SU-DHL-6 (cell line): Measurements from ENCODE around the gene CDKAL1.

ENCODE experiments used
- H2AFZ ChIP-seq: fragments of 200-600 bp; sonication (generic); 2 replicates; pipeline ENCODE4 v1.6.1; 2014; ENCODE audit warnings: low read depth, mild to moderate bottlenecking, moderate library complexity, mixed read lengths, antibody characterized with exemption, low read length; ENCODE audit not compliant: severe bottlenecking
- H3F3A ChIP-seq: fragments of 200-600 bp; shearing (Covaris generic); 2 replicates; pipeline ENCODE4 v1.6.0; 2016; ENCODE audit warnings: antibody characterized with exemption, mild to moderate bottlenecking; ENCODE audit not compliant: insufficient read depth
- H3K27ac ChIP-seq: fragments of 200-600 bp; sonication (generic); 2 replicates; pipeline ENCODE4 v1.5.1; 2016; ENCODE audit warnings: low read depth, mild to moderate bottlenecking, low read length, moderate library complexity, mixed read lengths
- H3K27me3 ChIP-seq: fragments of 200-600 bp; sonication (generic), shearing (Covaris generic); 2 replicates; pipeline ENCODE4 v1.6.0; 2014; ENCODE audit warnings: mild to moderate bottlenecking, low read length
- H3K36me3 ChIP-seq: fragments of 200-600 bp; sonication (generic); 2 replicates; pipeline ENCODE4 v1.6.1; 2014; ENCODE audit warnings: mild to moderate bottlenecking, low read length, mixed read lengths
- H3K4me2 ChIP-seq: fragments of 300-600, 200-600 bp; shearing (Covaris generic), sonication (generic); 2 replicates; pipeline ENCODE4 v1.6.0; 2014; ENCODE audit warnings: low read length, low read depth, mild to moderate bottlenecking; ENCODE audit not compliant: poor library complexity, severe bottlenecking
- H3K4me3 ChIP-seq: fragments of 200-600 bp; sonication (generic); 2 replicates; pipeline ENCODE4 v1.5.1; 2014; ENCODE audit warnings: antibody characterized with exemption, low read length, mild to moderate bottlenecking, mixed read lengths; ENCODE audit not compliant: insufficient read depth, poor library complexity, severe bottlenecking
- H3K79me2 ChIP-seq: fragments of 200-600 bp; sonication (generic); 2 replicates; pipeline ENCODE4 v1.6.1; 2014; ENCODE audit warnings: mild to moderate bottlenecking, low read length, moderate library complexity; ENCODE audit not compliant: insufficient read depth
- H3K9ac ChIP-seq: fragments of 200-600 bp; sonication (generic); 2 replicates; pipeline ENCODE4 v1.7.0; 2014; ENCODE audit warnings: mild to moderate bottlenecking, low read length
- H3K9me2 ChIP-seq: fragments of 200-600 bp; sonication (generic); replicated peaks from 2 replicates; pipeline ENCODE4 v1.6.1; 2014; ENCODE audit warnings: low read length; ENCODE audit not compliant: insufficient read depth
- H3K9me3 ChIP-seq: fragments of 200-600 bp; sonication (generic); 2 replicates; pipeline ENCODE4 v1.6.1; 2014; ENCODE audit warnings: low read length, mixed read lengths; ENCODE audit not compliant: insufficient read depth
- H4K20me1 ChIP-seq: fragments of 200-600 bp; sonication (generic); 2 replicates; pipeline ENCODE4 v1.6.1; 2014; ENCODE audit warnings: low read depth, mild to moderate bottlenecking, antibody characterized with exemption, low read length, moderate library complexity, mixed read lengths
- EZH2phosphoT487 ChIP-seq: fragments of 200-600 bp; sonication (generic), shearing (Covaris generic); conservative IDR thresholded peaks from 2 replicates; pipeline ENCODE4 v1.6.1; 2018; ENCODE audit warnings: mild to moderate bottlenecking, antibody characterized with exemption, low read length, moderate library complexity, mixed read lengths
- TF ChIP-seq, protein P1 (sequence below): fragments of 200-600 bp; sonication (generic); IDR thresholded peaks from one replicate; pipeline ENCODE4 v1.5.1; 2017; ENCODE audit warnings: antibody characterized with exemption, mild to moderate bottlenecking, low read length, moderate library complexity; ENCODE audit not compliant: insufficient read depth, poor library complexity, severe bottlenecking

The CDKAL1 gene

DNA sequence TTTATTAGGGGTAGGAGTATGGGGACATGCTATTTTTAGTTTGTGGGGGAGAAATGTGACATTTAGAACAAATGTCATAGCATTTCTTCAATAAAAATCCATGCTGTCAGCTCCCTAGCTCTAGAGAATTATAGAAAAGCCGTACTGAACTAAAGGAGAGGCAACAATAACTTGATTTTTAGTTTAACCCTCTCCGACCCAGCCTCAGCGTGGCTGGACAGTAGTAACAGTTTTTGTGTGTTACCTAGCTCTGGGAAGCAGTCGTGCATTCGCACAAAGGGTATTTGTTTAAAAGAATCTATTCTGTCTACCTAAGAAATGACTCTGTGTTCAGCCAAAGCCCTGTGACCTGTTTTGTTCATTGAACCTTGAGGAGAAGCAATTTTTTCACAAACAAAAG is 616.9 kb downstream of the CDKAL1 start:
- Histone ChIP-seq H3K36me3 (no peaks in the 10 kb centered on the region), H3K79me2 (no peaks in the 10 kb centered on the region), H3K4me3 (no peak overlapping the region), H3K9ac (no peak overlapping the region), H3K9me3 (no peaks in the 10 kb centered on the region), H2AFZ (no peak overlapping the region), H3F3A (no peaks in the 10 kb centered on the region), H3K27ac (no peak overlapping the region), H3K27me3 (no peaks in the 10 kb centered on the region), H4K20me1 (no peaks in the 10 kb centered on the region), H3K9me2 (no peaks in the 10 kb centered on the region), H3K4me2 (no peak overlapping the region)
- TF ChIP-seq, protein P1, sequence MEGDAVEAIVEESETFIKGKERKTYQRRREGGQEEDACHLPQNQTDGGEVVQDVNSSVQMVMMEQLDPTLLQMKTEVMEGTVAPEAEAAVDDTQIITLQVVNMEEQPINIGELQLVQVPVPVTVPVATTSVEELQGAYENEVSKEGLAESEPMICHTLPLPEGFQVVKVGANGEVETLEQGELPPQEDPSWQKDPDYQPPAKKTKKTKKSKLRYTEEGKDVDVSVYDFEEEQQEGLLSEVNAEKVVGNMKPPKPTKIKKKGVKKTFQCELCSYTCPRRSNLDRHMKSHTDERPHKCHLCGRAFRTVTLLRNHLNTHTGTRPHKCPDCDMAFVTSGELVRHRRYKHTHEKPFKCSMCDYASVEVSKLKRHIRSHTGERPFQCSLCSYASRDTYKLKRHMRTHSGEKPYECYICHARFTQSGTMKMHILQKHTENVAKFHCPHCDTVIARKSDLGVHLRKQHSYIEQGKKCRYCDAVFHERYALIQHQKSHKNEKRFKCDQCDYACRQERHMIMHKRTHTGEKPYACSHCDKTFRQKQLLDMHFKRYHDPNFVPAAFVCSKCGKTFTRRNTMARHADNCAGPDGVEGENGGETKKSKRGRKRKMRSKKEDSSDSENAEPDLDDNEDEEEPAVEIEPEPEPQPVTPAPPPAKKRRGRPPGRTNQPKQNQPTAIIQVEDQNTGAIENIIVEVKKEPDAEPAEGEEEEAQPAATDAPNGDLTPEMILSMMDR, result no peak
- no peak for TF ChIP-seq EZH2phosphoT487

DNA sequence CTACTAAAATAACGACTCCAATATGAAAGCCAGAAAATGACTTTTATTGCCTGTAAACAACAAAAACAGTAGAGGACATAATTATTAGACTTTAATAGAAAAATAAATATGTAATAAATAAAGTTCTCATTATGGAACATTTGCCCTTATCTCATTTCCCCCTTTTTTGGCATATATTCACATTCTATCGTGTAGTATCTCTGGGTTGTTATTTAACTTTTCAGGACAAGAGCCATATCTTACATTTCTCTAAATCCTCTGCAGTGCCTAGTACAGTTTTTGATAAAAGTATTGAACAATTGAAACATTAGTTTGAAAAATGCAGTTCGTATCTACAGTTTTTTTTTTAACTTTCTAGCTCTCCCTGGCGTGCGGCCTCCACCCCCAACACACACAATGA is 617.3 kb downstream of the CDKAL1 start:
- Histone ChIP-seq H2AFZ (no peak overlapping the region), H3K79me2 (no peaks in the 10 kb centered on the region), H3K27ac (no peak overlapping the region), H3K4me2 (no peak overlapping the region), H3K27me3 (no peaks in the 10 kb centered on the region), H3K9me3 (no peaks in the 10 kb centered on the region), H3F3A (no peaks in the 10 kb centered on the region), H3K4me3 (no peak overlapping the region), H3K9me2 (no peaks in the 10 kb centered on the region), H3K9ac (no peak overlapping the region), H4K20me1 (no peaks in the 10 kb centered on the region), H3K36me3 (no peaks in the 10 kb centered on the region)
- TF ChIP-seq EZH2phosphoT487, result no peak
- TF ChIP-seq, protein P1, result no peak

DNA sequence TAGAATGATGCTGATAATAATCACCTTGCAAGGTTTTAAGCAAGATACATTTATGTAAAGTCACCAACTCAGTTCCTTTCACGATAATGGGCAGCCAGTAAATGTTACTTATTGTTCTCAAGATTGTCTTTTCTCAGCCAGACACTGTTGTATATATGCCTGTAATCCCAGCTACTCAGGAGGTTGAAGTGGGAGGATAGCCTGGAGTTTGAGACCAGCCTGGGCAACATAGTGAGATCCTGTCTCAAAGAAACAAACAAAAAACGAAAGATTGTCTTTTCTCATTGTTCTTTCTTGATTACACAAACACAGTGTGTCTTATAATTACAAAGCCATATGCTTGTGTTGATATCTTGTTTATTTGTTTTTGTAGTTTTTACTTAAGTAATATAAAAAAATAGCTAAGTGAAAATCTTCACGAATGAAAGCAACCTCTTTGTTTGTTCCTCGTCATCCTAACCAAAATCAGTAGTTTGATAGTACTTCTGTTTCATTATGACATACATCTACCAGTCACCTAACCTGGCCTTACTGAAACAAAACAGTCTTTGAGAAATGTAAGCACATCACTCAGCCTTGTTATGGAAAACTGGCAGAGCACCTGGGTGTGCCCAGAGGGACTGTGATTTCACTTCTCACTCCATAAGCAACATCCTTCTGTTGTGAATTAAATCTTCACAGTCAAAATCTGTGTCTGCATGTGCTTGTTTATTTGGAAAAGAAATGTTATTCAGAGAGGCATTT is 623.1 kb downstream of the CDKAL1 start:
- TF ChIP-seq EZH2phosphoT487, result no peak
- TF ChIP-seq, protein P1, result no peak
- Histone ChIP-seq H3K9me3 (no peaks in the 10 kb centered on the region), H3K27ac (no peak overlapping the region), H3K4me3 (no peak overlapping the region), H3K27me3 (no peaks in the 10 kb centered on the region), H3K4me2 (no peak overlapping the region), H3F3A (no peaks in the 10 kb centered on the region), H3K9ac (no peak overlapping the region), H3K9me2 (no peaks in the 10 kb centered on the region), H3K79me2 (no peaks in the 10 kb centered on the region), H4K20me1 (no peaks in the 10 kb centered on the region), H2AFZ (no peak overlapping the region), H3K36me3 (no peaks in the 10 kb centered on the region)
